ENCODE data around the gene MARS1. TPM values are rescaled to one million over a fixed set of nuclear protein-coding genes. Genes with fewer than 3 reads are reported as not detected.

Gene MARS1
- total RNA-seq, 1 experiment from 2014 or later, result 209 TPM

DNA sequence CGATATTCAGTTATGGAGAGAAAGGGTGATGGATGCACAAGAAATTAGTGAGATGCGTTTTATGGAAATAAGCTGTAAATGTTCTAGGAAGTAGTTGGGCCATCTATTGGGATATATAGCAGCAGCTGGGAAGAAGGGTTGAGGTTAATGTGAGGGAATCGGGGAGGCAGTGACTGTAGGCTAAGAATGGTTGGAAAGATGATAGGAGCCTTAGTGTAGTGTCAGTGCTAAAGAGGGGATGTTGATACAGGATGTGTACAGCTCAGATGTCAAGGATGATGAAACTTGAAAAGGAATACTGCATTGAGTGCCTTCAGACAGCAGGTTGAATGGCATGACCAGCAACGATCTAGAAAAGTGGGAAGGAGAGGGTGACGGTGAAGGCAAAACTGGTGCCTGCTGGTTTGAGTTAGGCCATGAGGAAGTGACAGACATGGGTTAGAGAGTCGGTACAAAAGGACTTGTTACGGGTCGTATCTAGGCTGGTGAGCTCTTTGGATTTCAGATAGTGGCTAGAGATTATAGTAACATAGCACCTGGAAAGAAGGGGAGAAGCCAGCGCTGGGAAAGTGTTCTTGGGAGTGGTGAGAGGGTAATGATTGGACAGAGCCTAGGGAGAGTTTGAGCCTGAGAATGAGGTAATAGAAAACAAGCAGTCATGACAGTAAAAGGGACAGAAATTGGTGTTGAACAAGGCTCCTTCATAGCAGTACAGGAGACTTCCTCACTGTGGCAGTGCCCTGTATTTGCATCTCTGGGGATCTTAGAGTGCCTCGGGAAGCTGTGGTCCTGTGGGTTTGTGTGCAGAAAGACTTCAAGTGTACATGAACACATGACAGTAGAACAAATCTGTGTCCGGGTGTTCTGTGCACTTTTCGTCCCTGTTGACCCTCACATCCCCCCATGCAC is 9.6 kb downstream of the MARS1 start:
- Histone ChIP-seq H3F3A (ENCODE audit: low read length, unreplicated experiment) (no peaks in the 10 kb centered on the region), H3K27ac (ENCODE audit: low read length) (no peak overlapping the region), H3K4me2 (ENCODE audit: low read length) (no peak overlapping the region), H4K20me1 (ENCODE audit: low read length) (no peaks in the 10 kb centered on the region), H3K79me2 (ENCODE audit: low read length) (no peaks in the 10 kb centered on the region), H3K9ac (ENCODE audit: low read length) (no peak overlapping the region), H3K36me3 (ENCODE audit: low read depth, low read length) (peaks cover 48% of the 10 kb centered on the region), H3K27me3 (ENCODE audit: low read length) (no peaks in the 10 kb centered on the region), H3K9me3 (ENCODE audit: low read length) (no peaks in the 10 kb centered on the region), H3K4me1 (ENCODE audit: insufficient read depth, low read length) (no peaks in the 10 kb centered on the region), H3K9me2 (replicated peaks; ENCODE audit: low read length) (no peaks in the 10 kb centered on the region), H3K4me3 (ENCODE audit: low read length) (no peak overlapping the region), H2AFZ (ENCODE audit: low read length) (no peak overlapping the region)
- intact Hi-C loops (cut with micrococcal nuclease), result no loop called here
- ChIA-PET POLR2A (ENCODE audit: unreplicated experiment) (no interaction called here), CTCF (no interaction called here)
- ATAC-seq, result no peak
- no TSS peak for BruUV-seq (replicated peaks)
- TF ChIP-seq EZH2phosphoT487 (IDR thresholded peaks at IDR 0.05; ENCODE audit: borderline replicate concordance, low read length) (no peak), EZH2 (IDR thresholded peaks at IDR 0.05; ENCODE audit: low read length, unreplicated experiment) (no peak)
- TF ChIP-seq, protein P1, sequence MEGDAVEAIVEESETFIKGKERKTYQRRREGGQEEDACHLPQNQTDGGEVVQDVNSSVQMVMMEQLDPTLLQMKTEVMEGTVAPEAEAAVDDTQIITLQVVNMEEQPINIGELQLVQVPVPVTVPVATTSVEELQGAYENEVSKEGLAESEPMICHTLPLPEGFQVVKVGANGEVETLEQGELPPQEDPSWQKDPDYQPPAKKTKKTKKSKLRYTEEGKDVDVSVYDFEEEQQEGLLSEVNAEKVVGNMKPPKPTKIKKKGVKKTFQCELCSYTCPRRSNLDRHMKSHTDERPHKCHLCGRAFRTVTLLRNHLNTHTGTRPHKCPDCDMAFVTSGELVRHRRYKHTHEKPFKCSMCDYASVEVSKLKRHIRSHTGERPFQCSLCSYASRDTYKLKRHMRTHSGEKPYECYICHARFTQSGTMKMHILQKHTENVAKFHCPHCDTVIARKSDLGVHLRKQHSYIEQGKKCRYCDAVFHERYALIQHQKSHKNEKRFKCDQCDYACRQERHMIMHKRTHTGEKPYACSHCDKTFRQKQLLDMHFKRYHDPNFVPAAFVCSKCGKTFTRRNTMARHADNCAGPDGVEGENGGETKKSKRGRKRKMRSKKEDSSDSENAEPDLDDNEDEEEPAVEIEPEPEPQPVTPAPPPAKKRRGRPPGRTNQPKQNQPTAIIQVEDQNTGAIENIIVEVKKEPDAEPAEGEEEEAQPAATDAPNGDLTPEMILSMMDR (conservative IDR thresholded peaks at IDR 0.05; ENCODE audit: low read depth, low read length), result no peak
- DNase-seq, result no peak

DNA sequence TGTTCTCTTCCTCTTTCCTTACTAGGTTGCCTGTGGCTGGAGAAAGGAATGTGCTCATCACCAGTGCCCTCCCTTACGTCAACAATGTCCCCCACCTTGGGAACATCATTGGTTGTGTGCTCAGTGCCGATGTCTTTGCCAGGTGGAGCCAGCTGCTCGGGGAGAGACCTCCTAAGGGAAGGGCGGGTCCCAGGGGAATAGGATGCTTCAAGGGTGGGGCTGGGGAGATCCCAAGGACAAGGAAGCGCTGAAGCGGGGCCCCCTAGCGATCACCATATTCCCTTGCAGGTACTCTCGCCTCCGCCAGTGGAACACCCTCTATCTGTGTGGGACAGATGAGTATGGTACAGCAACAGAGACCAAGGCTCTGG is 10.2 kb downstream of the MARS1 start:
- POLR2A ChIA-PET (ENCODE audit: unreplicated experiment), result no interaction called here
- Histone ChIP-seq H3K79me2 (ENCODE audit: low read length) (no peaks in the 10 kb centered on the region), H4K20me1 (ENCODE audit: low read length) (no peaks in the 10 kb centered on the region), H3K9me2 (replicated peaks; ENCODE audit: low read length) (no peaks in the 10 kb centered on the region), H3K27ac (ENCODE audit: low read length) (no peak overlapping the region), H3K9me3 (ENCODE audit: low read length) (no peaks in the 10 kb centered on the region), H3K36me3 (ENCODE audit: low read depth, low read length) (peaks cover 42% of the 10 kb centered on the region), H3K9ac (ENCODE audit: low read length) (no peak overlapping the region), H2AFZ (ENCODE audit: low read length) (no peak overlapping the region), H3K4me1 (ENCODE audit: insufficient read depth, low read length) (no peaks in the 10 kb centered on the region), H3K4me3 (ENCODE audit: low read length) (no peak overlapping the region), H3F3A (ENCODE audit: low read length, unreplicated experiment) (no peaks in the 10 kb centered on the region), H3K27me3 (ENCODE audit: low read length) (no peaks in the 10 kb centered on the region), H3K4me2 (ENCODE audit: low read length) (no peak overlapping the region)
- DNase-seq (no peak), ATAC-seq (no peak)
- BruUV-seq (replicated peaks), result no TSS peak
- CTCF ChIA-PET, result no interaction called here
- intact Hi-C loops (cut with micrococcal nuclease), result no loop called here
- TF ChIP-seq EZH2phosphoT487 (IDR thresholded peaks at IDR 0.05; ENCODE audit: borderline replicate concordance, low read length), result no peak
- TF ChIP-seq, protein P1 (conservative IDR thresholded peaks at IDR 0.05; ENCODE audit: low read depth, low read length), result no peak
- TF ChIP-seq EZH2 (IDR thresholded peaks at IDR 0.05; ENCODE audit: low read length, unreplicated experiment), result no peak

DNA sequence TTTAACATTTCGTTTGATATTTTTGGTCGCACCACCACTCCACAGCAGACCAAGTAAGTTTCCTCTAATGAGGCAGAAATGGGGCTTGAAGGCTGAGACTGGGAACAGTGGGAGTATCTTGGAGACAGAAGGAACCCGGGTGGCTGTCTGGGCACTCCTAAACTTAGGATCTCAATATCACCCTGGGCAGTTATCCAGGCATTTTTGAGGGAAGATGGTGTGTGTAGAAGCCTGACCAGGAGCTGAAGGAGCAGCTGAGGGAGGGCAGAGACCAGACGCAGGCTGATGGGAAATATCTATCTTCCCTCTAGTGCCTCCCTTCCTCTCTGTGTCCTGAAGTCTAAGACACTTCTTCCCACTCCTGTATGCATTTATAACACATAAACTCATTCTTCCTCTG is 10.7 kb downstream of the MARS1 start:
- Histone ChIP-seq H3K4me3 (ENCODE audit: low read length) (no peak overlapping the region), H3K36me3 (ENCODE audit: low read depth, low read length) (peaks cover 42% of the 10 kb centered on the region), H3K27ac (ENCODE audit: low read length) (no peak overlapping the region), H3K27me3 (ENCODE audit: low read length) (no peaks in the 10 kb centered on the region), H3K79me2 (ENCODE audit: low read length) (no peaks in the 10 kb centered on the region), H3K4me1 (ENCODE audit: insufficient read depth, low read length) (no peaks in the 10 kb centered on the region), H3F3A (ENCODE audit: low read length, unreplicated experiment) (no peaks in the 10 kb centered on the region), H3K9ac (ENCODE audit: low read length) (no peak overlapping the region), H2AFZ (ENCODE audit: low read length) (no peak overlapping the region), H3K4me2 (ENCODE audit: low read length) (no peak overlapping the region), H4K20me1 (ENCODE audit: low read length) (no peaks in the 10 kb centered on the region), H3K9me3 (ENCODE audit: low read length) (no peaks in the 10 kb centered on the region), H3K9me2 (replicated peaks; ENCODE audit: low read length) (no peaks in the 10 kb centered on the region)
- ChIA-PET POLR2A (ENCODE audit: unreplicated experiment) (no interaction called here), CTCF (no interaction called here)
- no peak for DNase-seq
- no peak for TF ChIP-seq EZH2 (IDR thresholded peaks at IDR 0.05; ENCODE audit: low read length, unreplicated experiment)
- TF ChIP-seq EZH2phosphoT487 (IDR thresholded peaks at IDR 0.05; ENCODE audit: borderline replicate concordance, low read length), result no peak
- TF ChIP-seq, protein P1 (conservative IDR thresholded peaks at IDR 0.05; ENCODE audit: low read depth, low read length), result no peak
- intact Hi-C loops (cut with micrococcal nuclease), result no loop called here
- BruUV-seq (replicated peaks), result no TSS peak
- no peak for ATAC-seq
